HL-60 (cell line): ENCODE results near the gene RTN4RL1.

Experiments
- CTCF ChIP-seq: IDR thresholded peaks from one replicate; pipeline ENCODE4 v1.5.1; 2011; ENCODE audit warnings: low read length, control low read depth, inconsistent platforms; ENCODE audit not compliant: insufficient read depth
- GABPA ChIP-seq: IDR thresholded peaks from 2 replicates; pipeline ENCODE4 v1.6.1; 2012; ENCODE audit warnings: low read depth
- POLR2AphosphoS5 ChIP-seq: IDR thresholded peaks from 2 replicates; pipeline ENCODE4 v1.6.1; 2012; ENCODE audit warnings: low read depth
- REST ChIP-seq: IDR thresholded peaks from 2 replicates; pipeline ENCODE4 v1.6.1; 2012; ENCODE audit warnings: low read depth; ENCODE audit not compliant: insufficient replicate concordance
- SPI1 ChIP-seq: IDR thresholded peaks from 2 replicates; pipeline ENCODE4 v1.6.1; 2012; ENCODE audit warnings: low read depth, mild to moderate bottlenecking, borderline replicate concordance

- no peak for TF ChIP-seq REST
- no peak for TF ChIP-seq GABPA
- no peak for TF ChIP-seq CTCF
- TF ChIP-seq POLR2AphosphoS5: no peak
- TF ChIP-seq SPI1: no peak
These were observed 126.8 kb downstream of the RTN4RL1 start for GRCh38 chr17:1898332-1898731.
